Transverse colon (tissue), 4 donors: ENCODE measurements around the gene TPD52L2. TPM values are rescaled to one million over a fixed set of nuclear protein-coding genes. Genes with fewer than 3 reads are reported as not detected.
A peak's percentile ranks its signal among the peaks of the same experiment; 100 is the strongest.

Source experiments
- DNase-seq: peaks from one replicate; pipeline ENCODE4 v3.0.0-alpha.2; 2019
- H3K27ac ChIP-seq, 4 donors: fragments of 200-600 bp; sonication (generic); 2 replicates each; pipeline ENCODE4 v1.5.1; 2016 to 2018; ENCODE audit warnings: inconsistent platforms in 4 of 4
- H3K27me3 ChIP-seq: fragments of 200-600 bp; sonication (generic); 2 replicates; pipeline ENCODE4 v1.5.1; 2017; ENCODE audit warnings: inconsistent platforms
- H3K36me3 ChIP-seq, 4 donors: fragments of 200-600 bp; sonication (generic); 2 replicates each; pipeline ENCODE4 v1.5.1; 2017 to 2019; ENCODE audit warnings: inconsistent platforms in 4 of 4
- H3K4me1 ChIP-seq, 4 donors: fragments of 200-600 bp; sonication (generic); 2 replicates each; pipeline ENCODE4 v1.5.1; 2017 to 2020; ENCODE audit warnings: inconsistent platforms in 4 of 4
- H3K4me3 ChIP-seq, 4 donors: fragments of 200-600 bp; sonication (generic); 1 replicate in 1 of 4; 2 replicates in 3 of 4; pipeline versions ENCODE4 v1.5.1 to v1.6.1; 2017 to 2019; ENCODE audit warnings: inconsistent platforms in 4 of 4
- H3K9me3 ChIP-seq, 2 donors: fragments of 200-600 bp; sonication (generic); 2 replicates each; pipeline ENCODE4 v1.5.1; 2017 to 2019; ENCODE audit warnings: inconsistent platforms in 2 of 2
- EP300 ChIP-seq: sonication (generic); formaldehyde crosslinking; IDR thresholded peaks from one replicate; pipeline ENCODE4 v1.6.1; 2017; ENCODE audit warnings: antibody characterized with exemption, low read depth
- POLR2A ChIP-seq: fragments of 450-650 bp; IDR thresholded peaks from one replicate; pipeline ENCODE4 v1.6.1; 2016; ENCODE audit warnings: antibody characterized with exemption, mild to moderate bottlenecking, moderate library complexity
- POLR2AphosphoS5 ChIP-seq, 3 donors: sonication (generic); formaldehyde crosslinking; IDR thresholded peaks; one replicate each; pipeline ENCODE4 v1.6.1; 2016; ENCODE audit warnings: antibody characterized with exemption in 3 of 3
- WGBS, 2 donors: methylation state at CpG; one replicate each; pipeline ENCODE4 v1.1.5; 2018; ENCODE audit warnings: low coverage in 1 of 2; 5-methylcytosine and 5-hydroxymethylcytosine counted together
- in situ Hi-C, 4 donors: fragments of 200-750 bp; cut with MboI; loops; one replicate each; pipeline versions ENCODE4 v1.15.0 to v1.15.1; 2017; ENCODE audit warnings: low sequenced_read_pairs in 3 of 4, low pct_ligation_motif_present in 1 of 4, low pct_unique_long_range_greater_than_20kb in 1 of 4
- intact Hi-C: fragments of 100-400 bp; cut with DNase I; formaldehyde crosslinking; loops from one replicate; pipeline ENCODE4 v1.15.1; 2023; ENCODE audit warnings: low total_unique reads
- total RNA-seq, 4 donors: library from RNA; depleted of rRNA; stranded (reverse); fragments of >200 nt; gene quantifications; one replicate each; pipeline ENCODE4 v1.1.0, GENCODE V29; 2016
- TF ChIP-seq, protein P1 (sequence below), 5 experiments: fragments of 200-600 bp in 3 of 5; fragments of 450-650 bp in 2 of 5; sonication (generic) in 3 of 5; IDR thresholded peaks; 1 replicate in 2 of 5; 2 replicates in 3 of 5; pipeline ENCODE4 v1.5.1; 2016 to 2017; ENCODE audit warnings: antibody characterized with exemption in 5 of 5, inconsistent platforms in 3 of 5, mild to moderate bottlenecking in 2 of 5, moderate library complexity in 1 of 5

The TPD52L2 gene
- total RNA-seq, 4 donors from 2014 or later: 40.8 to 67.0 (median 62.6) TPM

DNA sequence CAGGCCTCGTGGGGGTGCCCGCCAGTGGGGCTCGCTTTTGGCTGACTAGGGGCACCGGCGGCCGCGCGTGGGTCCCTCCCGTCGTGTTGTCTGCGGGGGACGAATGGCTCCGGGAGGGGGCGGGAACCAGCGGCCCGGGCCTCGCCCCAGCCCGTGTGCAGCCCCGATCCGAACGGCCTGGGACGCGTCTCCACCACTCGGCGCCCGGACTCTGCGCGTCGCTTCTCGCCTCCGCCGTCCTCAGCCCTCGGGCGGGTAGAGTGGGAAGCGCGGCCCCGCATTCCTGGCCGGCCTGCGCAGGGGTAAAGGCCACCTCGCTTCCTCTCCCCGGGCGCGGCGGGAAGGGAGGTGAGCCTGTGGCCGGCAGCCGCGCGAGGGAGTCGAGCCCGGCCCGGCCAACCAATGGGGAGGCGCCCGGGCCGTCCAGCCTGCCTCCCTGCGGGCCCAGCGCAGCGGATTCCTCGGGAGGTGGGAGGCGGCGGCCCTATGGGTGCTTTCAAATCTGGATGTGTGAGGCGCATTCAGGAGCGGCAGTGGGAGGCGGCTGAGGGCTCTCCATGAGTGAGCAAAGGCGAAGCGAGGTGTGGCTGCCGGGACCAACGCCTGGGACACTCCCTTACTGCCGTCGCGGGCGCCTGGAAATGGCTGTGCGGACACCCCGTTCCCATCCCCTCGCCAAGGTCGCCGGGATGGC is 32.9 kb upstream of the TPD52L2 start:
- H3K27me3 ChIP-seq: peaks cover 47% of the 10 kb centered on the region
- peak overlapping the region; percentile 49 to 70 (median 55) for H3K27ac ChIP-seq
- TF ChIP-seq EP300 (no peak), POLR2AphosphoS5 (IDR thresholded peaks at IDR 0.05) (peak in 2 of 3 donors; percentile 9 to 27), POLR2A (peak; percentile 44)
- TF ChIP-seq, protein P1, sequence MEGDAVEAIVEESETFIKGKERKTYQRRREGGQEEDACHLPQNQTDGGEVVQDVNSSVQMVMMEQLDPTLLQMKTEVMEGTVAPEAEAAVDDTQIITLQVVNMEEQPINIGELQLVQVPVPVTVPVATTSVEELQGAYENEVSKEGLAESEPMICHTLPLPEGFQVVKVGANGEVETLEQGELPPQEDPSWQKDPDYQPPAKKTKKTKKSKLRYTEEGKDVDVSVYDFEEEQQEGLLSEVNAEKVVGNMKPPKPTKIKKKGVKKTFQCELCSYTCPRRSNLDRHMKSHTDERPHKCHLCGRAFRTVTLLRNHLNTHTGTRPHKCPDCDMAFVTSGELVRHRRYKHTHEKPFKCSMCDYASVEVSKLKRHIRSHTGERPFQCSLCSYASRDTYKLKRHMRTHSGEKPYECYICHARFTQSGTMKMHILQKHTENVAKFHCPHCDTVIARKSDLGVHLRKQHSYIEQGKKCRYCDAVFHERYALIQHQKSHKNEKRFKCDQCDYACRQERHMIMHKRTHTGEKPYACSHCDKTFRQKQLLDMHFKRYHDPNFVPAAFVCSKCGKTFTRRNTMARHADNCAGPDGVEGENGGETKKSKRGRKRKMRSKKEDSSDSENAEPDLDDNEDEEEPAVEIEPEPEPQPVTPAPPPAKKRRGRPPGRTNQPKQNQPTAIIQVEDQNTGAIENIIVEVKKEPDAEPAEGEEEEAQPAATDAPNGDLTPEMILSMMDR (IDR thresholded peaks at IDR 0.05): no peak
- intact Hi-C loops (no loop called here), in situ Hi-C loops (no loop called here)
- H3K4me1 ChIP-seq: peaks cover 5 to 37% (median 34%) of the 10 kb centered on the region in 4 donors
- peak; percentile 64 for DNase-seq
- WGBS, 2 donors: 25% methylated on average over 58 of the region's 76 CpGs; no CpG with 5 or more reads in 1 of the 2 donors
- H3K36me3 ChIP-seq: no peaks in the 10 kb centered on the region
- peak overlapping the region; percentile 34 to 56 (median 50) for H3K4me3 ChIP-seq
- no peaks in the 10 kb centered on the region for H3K9me3 ChIP-seq

DNA sequence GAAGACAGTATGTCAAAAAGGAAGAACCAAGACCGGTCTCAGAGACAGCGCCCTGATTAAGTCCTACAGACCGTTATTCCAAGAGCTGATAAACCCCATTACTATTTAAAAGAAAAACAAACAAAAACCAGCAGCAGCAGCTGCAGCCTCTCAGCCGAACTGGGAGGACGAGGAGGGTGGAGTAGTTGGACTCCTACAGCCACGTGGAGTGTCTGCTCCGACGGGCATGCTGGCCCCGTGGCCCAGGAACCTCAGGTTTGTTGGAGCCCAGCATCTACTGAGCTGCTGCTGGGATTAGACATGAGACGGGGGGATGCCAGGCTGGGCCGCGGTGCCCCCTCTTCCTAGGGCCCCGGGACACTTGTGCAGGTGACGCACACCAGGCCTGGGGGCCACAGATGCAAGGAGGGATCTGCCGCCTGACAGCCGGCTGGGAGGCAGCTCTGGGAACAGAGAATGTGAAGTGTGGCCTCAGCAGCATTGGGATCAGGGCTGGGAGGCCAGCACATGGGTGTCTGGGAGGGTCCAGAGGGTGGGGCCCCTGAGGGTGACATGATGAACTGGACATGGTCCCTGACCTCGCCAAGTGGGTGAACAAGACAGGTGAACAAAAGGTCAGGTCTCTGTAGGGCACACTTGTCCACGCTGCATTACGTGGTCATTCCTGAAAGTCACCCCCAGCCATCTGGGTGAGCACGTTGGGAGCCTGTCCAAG is 31.1 kb upstream of the TPD52L2 start:
- no peaks in the 10 kb centered on the region for H3K9me3 ChIP-seq
- no peak for DNase-seq
- no peak for TF ChIP-seq POLR2AphosphoS5 (IDR thresholded peaks at IDR 0.05)
- no peak for TF ChIP-seq POLR2A
- TF ChIP-seq, protein P1 (IDR thresholded peaks at IDR 0.05): no peak
- no peak for TF ChIP-seq EP300
- intact Hi-C loops: no loop called here
- H3K4me3 ChIP-seq: no peak overlapping the region
- H3K4me1 ChIP-seq: peaks cover 5 to 37% (median 34%) of the 10 kb centered on the region in 4 donors
- in situ Hi-C loops: no loop called here
- 69% methylated on average over 20 of the region's 20 CpGs; no CpG with 5 or more reads in 1 of the 2 donors for WGBS, 2 donors
- no peaks in the 10 kb centered on the region for H3K36me3 ChIP-seq
- peaks cover 33% of the 10 kb centered on the region for H3K27me3 ChIP-seq
- peak overlapping the region; percentile 1 to 53 (median 8) for H3K27ac ChIP-seq

DNA sequence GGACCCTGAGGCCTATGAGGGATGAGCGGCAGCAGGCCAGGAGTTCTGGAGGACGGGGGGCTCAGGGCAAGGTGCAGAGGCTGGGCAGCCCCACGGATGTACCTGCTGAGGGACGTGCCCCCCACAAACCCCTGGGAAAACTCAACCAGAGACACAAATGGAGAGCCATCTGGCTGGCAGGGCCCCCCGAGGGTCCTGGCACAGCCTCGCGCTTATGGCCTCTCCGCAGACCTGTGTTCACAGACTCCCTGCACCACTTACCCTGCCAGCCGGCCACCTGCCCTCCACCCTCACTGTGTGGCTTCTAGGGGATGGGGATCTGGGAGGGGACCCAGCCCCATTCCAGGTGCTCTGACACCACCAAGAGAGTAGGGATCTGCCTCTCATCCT is 30.6 kb upstream of the TPD52L2 start:
- Histone ChIP-seq H3K27me3 (peaks cover 27% of the 10 kb centered on the region), H3K4me1 (peaks cover 5 to 34% (median 31%) of the 10 kb centered on the region in 4 donors), H3K36me3 (no peaks in the 10 kb centered on the region), H3K4me3 (no peak overlapping the region), H3K9me3 (no peaks in the 10 kb centered on the region), H3K27ac (peak overlapping the region in 2 of 4 donors; percentile 13 to 53)
- no peak for DNase-seq
- TF ChIP-seq, protein P1 (IDR thresholded peaks at IDR 0.05): no peak
- TF ChIP-seq POLR2AphosphoS5 (IDR thresholded peaks at IDR 0.05) (no peak), POLR2A (no peak), EP300 (no peak)
- intact Hi-C loops: no loop called here
- 83% methylated on average over 6 of the region's 9 CpGs; no CpG with 5 or more reads in 1 of the 2 donors for WGBS, 2 donors
- in situ Hi-C loops: no loop called here

DNA sequence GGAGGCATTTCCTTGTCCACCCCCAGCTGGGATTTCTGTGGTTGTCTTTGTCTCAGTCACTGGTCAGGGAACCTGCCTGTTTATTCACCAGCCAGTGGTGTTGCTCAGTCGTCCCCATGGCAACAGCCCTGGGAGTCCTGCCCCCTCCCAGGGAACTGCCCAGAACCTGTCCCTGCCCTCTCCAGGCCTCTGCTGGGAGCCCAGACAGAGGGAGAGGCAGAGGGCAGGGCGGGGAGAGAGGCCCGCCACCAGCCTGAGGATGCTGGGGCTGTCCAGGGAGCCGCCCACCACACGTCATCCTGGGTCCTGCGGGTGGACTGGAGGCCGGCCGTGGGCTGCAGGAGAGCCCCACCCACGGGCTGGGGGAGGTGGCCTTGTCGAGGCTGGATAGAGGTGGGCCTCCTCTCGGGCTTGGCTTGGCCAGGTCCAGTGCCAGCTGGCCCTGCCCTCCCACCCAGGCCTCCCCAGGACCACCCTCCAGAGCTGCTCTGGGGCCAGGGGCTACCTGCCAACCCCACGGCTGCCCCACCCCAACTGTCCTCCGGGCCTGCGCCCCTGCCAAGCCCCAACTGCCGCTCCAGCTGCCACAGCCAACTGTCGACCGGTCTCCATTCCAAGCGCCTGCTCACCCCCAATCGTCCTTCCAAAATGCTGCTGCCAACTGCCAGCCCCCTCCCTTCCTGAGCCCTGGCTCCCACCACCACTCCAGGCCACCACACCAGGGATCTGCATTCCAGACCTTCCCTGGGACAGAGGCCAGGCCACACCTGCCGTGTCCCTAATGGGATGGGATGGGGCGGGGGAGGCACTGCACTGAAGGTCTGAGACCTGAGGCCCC is 29.8 kb upstream of the TPD52L2 start:
- intact Hi-C loops: no loop called here
- TF ChIP-seq, protein P1 (IDR thresholded peaks at IDR 0.05): no peak
- no peak for TF ChIP-seq POLR2A
- no peak for TF ChIP-seq EP300
- no peak for TF ChIP-seq POLR2AphosphoS5 (IDR thresholded peaks at IDR 0.05)
- peak overlapping the region in 3 of 4 donors; percentile 25 to 53 (median 40) for H3K27ac ChIP-seq

More for the DNA sequence above, 29.8 kb upstream of the TPD52L2 start:
- H3K4me3 ChIP-seq: no peak overlapping the region
- 22% methylated on average over 13 of the region's 21 CpGs; no CpG with 5 or more reads in 1 of the 2 donors for WGBS, 2 donors
- H3K4me1 ChIP-seq: peaks cover 5 to 29% (median 27%) of the 10 kb centered on the region in 4 donors
- no peaks in the 10 kb centered on the region for H3K9me3 ChIP-seq
- H3K27me3 ChIP-seq: peaks cover 21% of the 10 kb centered on the region
- in situ Hi-C loops: no loop called here
- no peaks in the 10 kb centered on the region for H3K36me3 ChIP-seq
- peak; percentile 85 for DNase-seq
